Head of caudate nucleus (tissue), 42 donors: ENCODE measurements around the gene SCRG1.

ENCODE experiments used
- DNase-seq, 42 donors: peaks; one replicate each; pipeline versions ENCODE4 v3.0.0 to v3.0.0-alpha.2; 2020 to 2021; ENCODE audit warnings: mixed read lengths in 7 of 42
- intact Hi-C: fragments of 100-400 bp; cut with DNase I; formaldehyde crosslinking; loops from one replicate; pipeline ENCODE4 v1.15.0; 2022

Gene SCRG1

DNA sequence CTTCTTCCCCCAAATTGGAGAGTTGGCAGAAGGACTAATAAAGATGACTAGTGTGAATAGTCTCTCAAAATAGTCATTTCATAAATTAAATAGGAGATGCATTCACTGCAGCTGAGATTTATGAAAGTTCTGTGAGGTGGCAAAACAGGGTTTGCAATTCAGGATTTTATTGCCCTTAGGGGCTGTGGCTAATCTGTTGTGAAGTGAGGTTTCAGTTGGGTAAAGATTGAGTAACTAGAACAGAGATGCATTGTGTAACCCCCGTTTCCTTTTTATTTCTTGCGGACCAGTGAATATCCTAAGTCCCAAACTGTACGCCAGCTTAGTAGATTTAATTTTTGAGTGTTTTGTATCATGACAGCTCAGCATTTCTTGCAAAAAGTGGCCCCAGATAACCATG, 16.2 kb upstream of the SCRG1 start:
- no peak for DNase-seq
- intact Hi-C loops, result loop anchor here (5.0 kb wide), 2 partner anchors 77 to 98 kb away; no protein-coding TSS in a partner anchor

DNA sequence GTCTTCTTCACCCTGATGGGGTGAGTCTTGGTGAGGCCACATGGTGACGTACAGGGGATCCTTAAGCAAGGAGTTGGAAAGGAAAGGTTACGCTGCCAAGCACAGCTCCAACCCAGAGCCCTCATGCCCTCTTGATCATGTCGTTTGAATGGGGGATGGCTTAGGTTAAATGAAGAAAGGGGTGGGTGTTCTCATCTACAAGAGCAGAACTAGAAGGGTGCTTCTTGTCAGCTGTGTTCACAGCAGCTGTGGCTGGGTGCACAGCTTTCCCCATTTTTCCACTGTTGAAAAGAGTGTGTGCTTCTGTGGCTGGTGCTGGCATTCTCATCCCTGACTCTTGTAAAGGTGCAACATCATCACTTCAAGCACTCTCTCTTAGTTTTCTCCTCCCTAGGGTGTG, 15.5 kb upstream of the SCRG1 start:
- intact Hi-C loops, result loop anchor here (5.0 kb wide), 1 partner anchor 42 kb away; the partner anchor contains the start of gene SAP30
- peak in 8 of 42 donors; percentile 6 to 56 (median 29) for DNase-seq

DNA sequence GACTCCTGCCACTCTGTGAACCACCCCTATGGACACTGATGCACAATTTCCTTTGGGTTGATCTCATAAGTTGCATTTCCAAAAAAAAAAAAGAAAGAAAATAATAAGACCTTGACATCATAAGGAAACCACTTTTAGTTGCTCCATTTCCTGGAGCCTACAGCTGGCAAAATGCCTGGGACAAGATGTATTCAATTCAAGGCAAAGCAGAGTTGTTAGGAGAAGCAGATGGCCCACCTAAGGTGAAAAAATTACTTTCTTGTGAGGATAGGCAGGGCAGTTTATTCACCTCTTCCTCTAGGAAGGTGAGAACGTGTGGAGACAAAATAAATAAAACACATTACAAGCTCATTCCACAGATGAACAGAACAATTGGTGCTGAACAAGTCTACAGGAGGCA, 14.1 kb upstream of the SCRG1 start:
- intact Hi-C loops, result loop anchor here (5.0 kb wide), 1 partner anchor 41 kb away; the partner anchor contains the start of gene SAP30
- DNase-seq, result no peak

DNA sequence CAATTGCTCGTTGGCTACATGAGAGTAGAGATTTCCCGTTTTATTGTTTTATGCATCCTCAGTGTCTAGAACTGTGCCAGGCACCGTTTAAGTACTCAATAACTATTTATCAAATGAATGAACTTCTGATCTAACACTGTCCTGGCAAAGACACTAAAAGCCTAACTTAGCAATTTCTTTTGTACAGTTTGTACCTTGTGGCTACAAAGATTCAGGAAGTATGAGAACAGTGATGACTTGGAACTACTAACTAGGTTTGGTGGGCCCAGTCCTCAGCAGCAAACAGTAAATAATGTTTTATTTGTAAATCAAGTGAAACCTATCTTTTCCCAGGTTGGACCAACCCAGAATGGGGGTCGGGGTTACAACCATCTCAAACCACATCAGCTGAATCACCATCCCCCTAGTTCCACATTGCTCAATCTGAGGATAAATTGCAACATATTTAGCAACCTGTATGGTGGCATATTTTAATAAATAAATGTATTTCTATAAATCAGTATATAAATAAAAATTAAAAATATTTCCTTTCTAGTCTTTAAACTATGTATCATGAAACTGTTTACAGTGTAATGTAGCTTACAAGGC, 12.3 kb upstream of the SCRG1 start:
- DNase-seq, result no peak
- intact Hi-C loops, result loop anchor here (5.0 kb wide), 1 partner anchor 39 kb away; the partner anchor contains the start of gene SAP30

DNA sequence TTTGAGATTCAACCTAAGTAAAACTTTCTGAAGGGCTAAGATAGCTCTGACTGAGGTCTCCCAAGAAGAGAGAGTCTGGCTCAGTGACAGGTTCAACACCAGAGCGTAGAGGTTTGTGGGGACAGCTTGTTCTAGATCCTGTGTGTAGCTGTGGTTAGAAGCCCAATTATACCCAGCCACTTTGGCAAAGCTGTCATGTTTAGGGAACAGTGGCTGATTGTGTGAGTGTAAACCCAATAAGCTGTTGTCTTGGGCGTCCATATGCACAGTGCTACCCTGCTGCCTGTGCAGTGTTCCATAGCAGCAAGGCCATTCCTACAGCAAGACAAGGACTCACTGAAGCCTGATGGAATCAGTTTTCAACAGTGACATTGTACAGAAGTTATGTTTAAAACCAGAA, 11.2 kb upstream of the SCRG1 start:
- intact Hi-C loops, result loop anchor here (5.0 kb wide), 1 partner anchor 38 kb away; the partner anchor contains the start of gene SAP30
- peak in 38 of 42 donors; percentile 13 to 80 (median 58) for DNase-seq

DNA sequence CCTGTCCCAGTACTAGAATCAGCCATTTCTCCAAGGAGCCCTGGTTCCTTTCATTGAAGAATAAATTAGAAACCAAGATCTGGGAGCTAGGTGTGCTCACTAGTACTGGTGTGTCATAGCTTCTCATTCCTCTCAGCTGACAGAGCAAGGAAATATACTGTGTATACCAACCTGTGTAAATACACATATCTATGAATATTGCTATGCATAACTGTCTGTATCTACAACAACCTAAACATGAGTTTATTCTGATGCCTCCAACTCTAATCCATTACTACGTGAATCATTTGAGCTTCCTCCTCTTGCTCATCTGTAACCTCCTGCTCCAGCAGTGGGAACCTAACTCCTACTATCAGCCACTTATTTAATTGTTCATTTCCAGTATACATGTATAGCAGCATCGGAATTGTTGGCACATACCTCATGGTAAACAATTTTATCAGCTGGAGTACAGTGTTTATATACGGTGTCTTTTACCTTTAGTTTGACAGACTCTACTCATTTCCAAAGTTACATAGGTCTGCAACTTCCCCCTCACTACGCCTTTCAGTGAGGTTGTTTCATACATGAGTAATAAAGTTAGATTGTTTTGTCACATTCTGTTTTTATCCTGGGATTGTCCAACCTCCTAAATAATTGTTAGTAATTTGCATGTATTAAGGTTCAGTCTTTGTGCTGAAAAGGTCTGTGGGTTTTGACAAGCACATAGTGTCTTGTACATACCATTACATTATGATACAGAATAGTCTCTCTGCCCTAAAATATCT, 7.1 kb upstream of the SCRG1 start:
- intact Hi-C loops, result no loop called here
- no peak for DNase-seq

DNA sequence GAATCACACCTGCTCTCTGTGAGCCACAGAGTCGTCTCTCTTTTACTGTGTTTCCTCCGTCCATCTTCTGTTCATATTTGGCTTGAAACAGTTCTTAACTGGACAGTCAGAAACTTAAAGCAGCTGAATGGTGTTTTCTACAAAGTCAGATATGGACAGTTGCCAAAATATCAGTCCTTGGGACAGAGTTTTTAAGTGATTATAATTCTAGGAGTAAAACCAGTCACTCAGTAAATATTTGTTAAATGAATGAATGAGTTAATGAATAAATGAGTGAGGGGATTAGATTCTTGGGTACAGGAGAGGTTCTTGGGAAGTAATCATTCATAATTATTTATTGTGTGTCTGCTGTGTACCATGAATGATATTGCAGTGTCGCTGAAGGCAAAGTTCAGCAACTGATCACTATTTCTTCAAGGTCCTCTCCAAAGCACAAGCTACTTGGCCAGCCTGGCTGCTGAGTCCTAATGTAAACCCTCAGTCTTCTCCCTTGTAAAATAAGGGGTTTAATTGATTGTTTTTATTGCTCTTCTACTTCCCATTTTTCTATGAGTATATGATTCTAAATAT, 5.5 kb upstream of the SCRG1 start:
- DNase-seq, result no peak
- intact Hi-C loops, result no loop called here

DNA sequence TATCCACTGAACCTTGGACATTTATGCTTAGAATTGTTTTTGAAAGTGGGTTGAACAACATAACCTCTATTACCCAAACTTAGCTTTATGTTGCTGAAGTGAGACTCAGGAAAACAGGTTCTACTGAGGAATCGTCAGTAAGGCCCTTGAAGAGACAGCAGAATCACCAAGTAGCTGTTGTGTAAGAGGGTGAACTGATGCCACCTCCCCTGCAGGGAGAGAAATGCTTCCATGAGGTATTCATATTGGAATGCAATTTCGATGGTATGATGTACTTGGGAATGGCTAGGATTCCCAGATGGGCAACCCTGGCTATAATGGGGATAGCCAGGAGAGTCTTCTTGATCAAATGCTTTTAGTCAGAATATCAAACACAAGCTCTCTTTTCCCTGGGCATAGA, 4.1 kb upstream of the SCRG1 start:
- DNase-seq, result no peak
- intact Hi-C loops, result no loop called here

DNA sequence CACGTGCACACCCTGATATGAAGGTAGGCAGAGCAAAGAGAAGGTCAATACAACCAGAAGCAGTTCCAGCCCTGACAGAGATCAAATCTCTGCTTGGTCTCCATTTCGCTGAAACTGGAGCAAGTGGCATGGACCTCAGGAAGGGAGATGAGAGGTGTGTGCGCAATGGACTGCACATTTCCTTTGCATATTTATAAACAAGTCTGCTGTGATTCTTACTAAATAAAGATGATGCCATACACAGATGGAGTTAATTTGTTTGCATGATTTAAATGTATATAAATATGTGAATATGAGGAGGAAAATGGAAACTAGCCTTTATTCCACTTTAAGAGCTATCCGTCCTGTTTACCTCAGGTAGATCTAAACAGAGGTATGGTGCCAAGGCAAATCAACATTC, 2.1 kb upstream of the SCRG1 start:
- no peak for DNase-seq
- intact Hi-C loops, result no loop called here

DNA sequence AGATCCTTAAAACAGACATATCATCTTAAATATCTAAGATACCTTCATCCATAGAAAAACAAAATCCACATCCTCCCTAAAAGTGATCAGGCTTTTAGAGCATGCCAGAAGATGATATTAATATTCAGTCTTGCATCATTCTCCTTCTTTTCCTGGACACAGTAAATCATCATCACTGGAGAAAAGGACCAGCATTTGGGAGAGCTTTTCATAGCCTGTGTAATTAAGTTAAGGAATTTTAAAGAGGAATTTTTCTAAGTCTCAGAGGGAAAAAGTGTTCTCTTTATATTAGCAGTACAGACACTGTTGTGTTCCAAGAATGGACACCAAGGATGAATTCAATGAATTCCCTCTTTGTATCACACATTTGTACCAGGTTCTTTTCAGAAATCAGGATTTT, 696 bp downstream of the SCRG1 start:
- intact Hi-C loops, result no loop called here
- no peak for DNase-seq

DNA sequence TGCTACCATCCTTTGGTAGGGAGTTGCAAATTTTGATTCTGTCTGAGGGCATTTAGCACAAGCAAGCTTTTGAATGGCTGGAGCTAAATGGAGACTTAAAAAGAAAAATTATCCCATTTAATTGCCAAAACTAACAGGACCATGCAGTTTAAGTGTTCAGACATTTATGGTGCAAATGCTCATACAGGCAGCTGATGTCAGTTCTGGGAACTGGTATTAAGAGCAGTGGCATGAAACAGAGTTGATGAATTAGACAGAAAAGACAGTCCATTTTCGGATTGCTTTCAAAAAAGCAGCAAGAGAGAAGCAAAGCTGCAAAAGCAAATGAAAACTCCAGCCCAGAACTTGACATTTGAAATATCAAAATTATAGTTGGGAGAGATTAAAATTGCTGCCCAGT, 1.3 kb downstream of the SCRG1 start:
- intact Hi-C loops, result no loop called here

DNA sequence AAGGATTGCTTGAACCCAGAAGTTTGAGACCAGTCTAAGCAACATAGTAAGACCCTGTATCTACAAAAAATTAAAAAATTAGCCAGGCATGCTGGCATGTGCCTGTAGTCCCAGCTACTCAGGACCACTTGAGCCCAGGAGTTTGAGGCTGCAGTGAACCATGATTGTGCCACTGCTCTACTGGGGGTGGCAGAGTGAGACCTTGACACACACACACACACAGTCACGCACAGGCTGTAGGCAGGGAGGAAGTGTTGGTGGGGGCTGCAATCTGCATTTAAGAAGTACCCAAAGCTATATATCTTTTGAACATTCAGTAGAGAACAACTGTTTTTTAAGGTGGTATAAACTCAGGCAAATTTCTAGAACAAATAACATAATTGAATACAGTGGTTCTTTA, 7.2 kb downstream of the SCRG1 start:
- intact Hi-C loops, result no loop called here
- DNase-seq, result no peak

More for the DNA sequence above, 1.3 kb downstream of the SCRG1 start:
- DNase-seq, result no peak

DNA sequence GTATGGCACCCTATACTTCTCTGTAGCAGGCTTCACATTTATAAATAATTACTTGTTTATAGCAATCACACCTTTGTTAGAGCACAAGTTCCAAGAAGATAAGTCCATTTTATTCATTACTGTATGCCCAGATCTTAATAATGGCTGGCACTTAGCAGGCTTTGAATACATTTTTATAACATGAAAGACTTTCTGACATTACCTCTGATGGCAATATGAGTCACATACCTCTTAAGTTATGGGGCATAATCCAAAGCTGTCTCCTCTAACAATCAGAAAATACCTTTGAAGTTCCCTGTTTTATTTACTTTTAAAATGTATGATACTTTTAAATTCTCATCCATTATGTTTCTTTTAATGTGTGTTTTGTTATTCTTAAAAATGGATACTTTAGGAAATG, 12.2 kb downstream of the SCRG1 start:
- DNase-seq, result no peak
- intact Hi-C loops, result no loop called here

DNA sequence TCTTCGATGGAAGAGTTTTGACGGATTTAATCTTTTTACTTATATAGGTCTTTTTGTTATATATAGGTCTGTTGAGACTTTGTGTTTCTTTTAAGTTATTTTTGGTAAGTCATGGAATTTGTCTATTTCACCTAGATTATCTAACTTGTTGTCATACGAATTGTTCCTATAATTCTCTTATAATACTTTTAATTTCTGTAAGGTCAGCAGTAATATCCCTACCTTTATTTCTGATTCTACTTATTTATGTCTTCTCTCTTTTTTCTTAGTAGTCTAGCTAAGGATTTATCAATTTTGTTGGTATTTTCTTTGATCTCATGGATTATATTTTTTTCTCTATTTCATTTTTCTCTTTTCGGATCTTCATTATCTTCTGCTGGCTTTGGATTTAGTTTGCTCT, 16.6 kb downstream of the SCRG1 start:
- intact Hi-C loops, result no loop called here
- DNase-seq, result no peak

DNA sequence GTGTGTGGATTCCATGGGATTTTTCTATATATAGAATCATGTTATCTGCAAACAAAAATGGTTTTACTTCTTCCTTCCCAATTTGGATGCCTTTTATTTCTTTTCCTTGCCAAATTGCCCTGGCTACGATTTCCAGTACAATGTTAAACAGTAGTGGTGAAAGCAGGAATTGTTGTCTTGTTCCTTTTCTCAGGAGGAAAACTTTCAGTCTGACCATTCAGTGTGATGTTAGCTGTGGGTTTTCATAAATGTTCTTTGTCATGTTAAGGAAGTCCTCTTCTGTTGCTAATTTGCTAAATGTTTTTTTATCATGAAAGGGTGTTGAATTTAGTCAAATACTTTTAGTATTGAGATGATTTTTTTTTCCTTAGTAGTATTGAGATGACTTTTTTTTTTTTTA, 17.3 kb downstream of the SCRG1 start:
- intact Hi-C loops, result no loop called here
- DNase-seq, result no peak

DNA sequence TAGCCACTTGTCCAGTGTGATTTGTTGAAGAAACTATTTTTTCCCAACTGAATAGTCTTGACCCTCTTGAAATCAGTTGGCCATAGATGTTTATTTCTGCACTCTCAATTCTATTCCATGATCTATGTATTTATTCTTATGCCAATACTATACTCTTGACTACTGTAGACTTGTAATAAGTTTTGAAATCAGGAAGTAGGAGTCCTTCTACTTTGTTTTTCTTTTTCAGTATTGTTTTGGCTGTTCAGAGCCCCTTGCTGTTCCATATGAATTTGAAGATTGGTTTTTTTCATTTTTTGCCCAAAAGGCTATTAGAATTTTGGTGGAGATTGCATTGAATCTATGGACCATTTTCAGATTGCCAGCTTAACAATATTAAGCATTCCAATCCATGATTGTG, 17.9 kb downstream of the SCRG1 start:
- intact Hi-C loops, result no loop called here
- DNase-seq, result no peak

DNA sequence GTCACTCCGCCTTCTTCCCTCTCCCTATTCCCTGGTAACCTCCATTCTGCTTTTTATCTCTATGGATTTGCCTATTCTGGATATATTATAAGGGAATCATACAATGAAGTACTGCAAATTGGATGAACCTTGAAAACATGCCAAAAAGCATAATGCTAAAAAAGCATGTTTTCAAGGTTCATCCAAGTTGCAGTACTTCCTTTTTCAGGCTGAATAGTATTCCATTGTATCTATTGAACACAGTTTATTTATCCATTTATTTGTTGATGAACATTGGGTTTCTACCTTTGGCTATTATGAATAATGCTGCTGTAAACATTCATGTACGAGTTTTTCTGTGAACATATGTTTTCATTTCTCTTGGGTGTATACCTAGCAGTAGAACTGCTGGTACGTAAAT, 19.0 kb downstream of the SCRG1 start:
- intact Hi-C loops, result no loop called here
- DNase-seq, result no peak

DNA sequence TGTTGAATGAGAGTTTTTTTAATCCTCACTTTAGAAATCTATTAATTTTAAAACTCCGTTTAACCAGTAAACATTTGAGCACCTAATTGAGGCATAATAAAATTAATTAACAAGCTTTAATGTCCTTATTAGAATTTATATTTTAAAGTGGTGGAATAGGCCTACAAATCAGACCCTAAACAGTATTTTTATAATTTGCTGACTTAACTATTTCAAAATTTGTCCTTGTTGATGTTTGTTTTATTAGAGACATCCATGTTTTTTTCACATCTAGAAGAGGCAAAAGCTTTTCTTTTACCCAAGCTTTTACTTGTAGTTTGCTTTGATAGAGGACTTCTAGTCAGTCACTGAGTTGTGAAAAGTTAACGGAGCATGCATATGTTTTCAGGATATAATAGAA, 24.3 kb downstream of the SCRG1 start:
- DNase-seq, result no peak
- intact Hi-C loops, result loop anchor here (5.0 kb wide), 1 partner anchor 38 kb away; no protein-coding TSS in a partner anchor

DNA sequence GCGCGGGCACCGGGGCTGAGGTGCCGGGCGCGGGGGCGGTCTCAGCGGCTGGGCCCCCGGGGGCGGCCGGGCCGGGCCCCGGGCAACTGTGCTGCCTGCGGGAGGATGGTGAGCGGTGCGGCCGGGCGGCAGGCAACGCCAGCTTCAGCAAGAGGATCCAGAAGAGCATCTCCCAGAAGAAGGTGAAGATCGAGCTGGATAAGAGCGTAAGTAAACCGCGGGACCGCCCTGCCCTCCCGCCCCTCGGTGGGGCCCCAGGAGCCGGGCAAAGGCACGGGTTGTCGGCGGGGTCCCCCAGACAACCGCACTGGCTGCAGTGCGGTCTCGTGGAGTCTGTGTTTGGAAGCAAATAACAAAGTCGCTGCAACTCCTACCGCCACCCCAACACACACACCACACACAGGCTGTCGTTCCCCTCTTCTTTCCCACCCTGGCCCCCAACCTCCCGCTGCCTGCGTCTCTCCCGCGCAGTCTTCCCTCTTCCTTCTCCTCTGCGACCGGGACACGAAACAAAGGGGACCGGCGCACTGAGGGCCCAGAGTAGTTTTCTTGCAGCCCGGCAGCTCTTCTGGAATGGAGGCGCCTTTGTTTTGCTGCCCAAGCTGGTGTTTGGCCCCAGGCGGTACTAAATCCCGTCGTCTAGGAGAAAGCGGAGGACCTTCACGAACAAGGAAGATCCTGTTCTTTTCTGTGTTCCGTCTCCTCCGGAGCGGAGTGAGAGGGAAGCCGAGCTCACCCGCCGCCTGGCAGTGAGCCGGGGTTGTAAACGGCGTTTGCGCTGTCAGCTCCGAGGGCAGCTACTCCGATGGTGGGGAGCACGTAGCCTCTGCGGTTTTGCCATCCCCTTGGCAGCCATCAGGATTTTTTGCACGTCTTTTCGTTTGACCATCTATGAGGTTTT, 27.4 kb downstream of the SCRG1 start:
- DNase-seq, result peak; percentile 50 to 91 (median 83)
- intact Hi-C loops, result loop anchor here (2.0 to 5.0 kb wide), 2 partner anchors 37 to 41 kb away; partner anchors contain the start of gene HMGB2
